HepG2 (cell line): ENCODE data around the gene BIRC6. TPM values are rescaled to one million over a fixed set of nuclear protein-coding genes. Genes with fewer than 3 reads are reported as not detected.

Experiments
- ARID3A ChIP-seq: IDR thresholded peaks from 2 replicates; pipeline ENCODE4 v1.6.1; 2012; ENCODE audit warnings: low read depth, low read length, improper control_type of control experiment
- IKZF4 ChIP-seq: sonication (generic); formaldehyde crosslinking; IDR thresholded peaks from 2 replicates; pipeline ENCODE4 v1.5.1; 2020; ENCODE audit warnings: borderline replicate concordance, mild to moderate bottlenecking, low read depth, missing genetic modification reagents; ENCODE audit errors: not compliant biosample characterization
- IRX3 ChIP-seq: sonication (generic); formaldehyde crosslinking; IDR thresholded peaks from 2 replicates; pipeline ENCODE4 v1.8.1; 2023; ENCODE audit warnings: mild to moderate bottlenecking, low read depth, missing genetic modification reagents, borderline replicate concordance
- JUND ChIP-seq: sonication (generic); formaldehyde crosslinking; IDR thresholded peaks from 2 replicates; pipeline ENCODE4 v1.8.0; 2022; ENCODE audit warnings: mild to moderate bottlenecking, missing genetic modification reagents
- KAT2B ChIP-seq: fragments of 150-350 bp; IDR thresholded peaks from 2 replicates; pipeline ENCODE4 v1.6.1; 2014; ENCODE audit warnings: low read depth, low read length, borderline replicate concordance
- PATZ1 ChIP-seq: sonication (generic); formaldehyde crosslinking; IDR thresholded peaks from 2 replicates; pipeline ENCODE4 v1.4.0; 2020; ENCODE audit warnings: missing genetic modification reagents
- POLR2G ChIP-seq: fragments of 200-400 bp; formaldehyde crosslinking; IDR thresholded peaks from 2 replicates; pipeline ENCODE4 v1.6.1; 2018; ENCODE audit warnings: mild to moderate bottlenecking, low read depth, low read length, moderate library complexity
- RERE ChIP-seq: IDR thresholded peaks from 2 replicates; pipeline ENCODE4 v1.6.1; 2016; ENCODE audit warnings: low read depth, missing genetic modification reagents, missing compliant biosample characterization
- SCMH1 ChIP-seq: sonication (generic); formaldehyde crosslinking; IDR thresholded peaks from 2 replicates; pipeline ENCODE4 v1.9.0; 2021; ENCODE audit warnings: missing genetic modification reagents, mild to moderate bottlenecking, borderline replicate concordance
- SKI ChIP-seq: fragments of 450-650 bp; IDR thresholded peaks from one replicate; pipeline ENCODE4 v1.6.1; 2018; ENCODE audit warnings: mild to moderate bottlenecking; ENCODE audit not compliant: partially characterized antibody
- SP2 ChIP-seq: sonication (generic); formaldehyde crosslinking; IDR thresholded peaks from 2 replicates; pipeline ENCODE4 v1.5.1; 2020; ENCODE audit warnings: mild to moderate bottlenecking, missing genetic modification reagents
- STAG1 ChIP-seq: sonication (generic); formaldehyde crosslinking; IDR thresholded peaks from 2 replicates; pipeline ENCODE4 v1.4.0; 2020; ENCODE audit warnings: missing genetic modification reagents
- TP53 ChIP-seq: sonication (generic); formaldehyde crosslinking; conservative IDR thresholded peaks from 2 replicates; pipeline ENCODE4 v1.4.0; 2020; ENCODE audit warnings: missing genetic modification reagents
- ZFP37 ChIP-seq: sonication (generic); formaldehyde crosslinking; IDR thresholded peaks from 2 replicates; pipeline ENCODE4 v1.4.0; 2020; ENCODE audit warnings: missing genetic modification reagents, borderline replicate concordance
- ZFP91 ChIP-seq: sonication (generic); formaldehyde crosslinking; IDR thresholded peaks from 2 replicates; pipeline ENCODE4 v1.9.0; 2022; ENCODE audit warnings: missing genetic modification reagents, mild to moderate bottlenecking, borderline replicate concordance
- ZMAT5 ChIP-seq: sonication (generic); formaldehyde crosslinking; IDR thresholded peaks from 2 replicates; pipeline ENCODE4 v1.5.0; 2020; ENCODE audit warnings: mild to moderate bottlenecking, low read depth, missing genetic modification reagents, borderline replicate concordance
- ZNF331 ChIP-seq: sonication (generic); formaldehyde crosslinking; IDR thresholded peaks from 2 replicates; pipeline ENCODE4 v1.4.0; 2020; ENCODE audit warnings: missing genetic modification reagents
- ZNF772 ChIP-seq: sonication (generic); formaldehyde crosslinking; IDR thresholded peaks from 2 replicates; pipeline ENCODE4 v1.5.0; 2020; ENCODE audit warnings: mild to moderate bottlenecking, missing genetic modification reagents
- ZNF782 ChIP-seq: sonication (generic); formaldehyde crosslinking; IDR thresholded peaks from 2 replicates; pipeline ENCODE4 v1.4.0; 2020; ENCODE audit warnings: missing genetic modification reagents, mild to moderate bottlenecking, borderline replicate concordance
- polyA plus RNA-seq, 8 experiments: library from polyadenylated mRNA; depleted of rRNA in 3 of 8; stranded (reverse) in 7 of 8; unstranded in 1 of 8; fragments of >200 nt; fragmentation: Illumina TruSeq in 4 of 8; extraction: Trizol in 4 of 8; gene quantifications; 2 replicates each; pipeline versions ENCODE4 v1.2.1 to v1.2.3, GENCODE V29; 2011 to 2016; ENCODE audit warnings: low read depth in 4 of 8, missing spikeins in 1 of 8, mixed read lengths in 1 of 8; ENCODE audit not compliant: insufficient read depth in 1 of 8
- total RNA-seq, 5 experiments: library from RNA; depleted of rRNA; stranded (reverse); fragments of >200 nt; fragmentation: Illumina TruSeq; extraction: Trizol; gene quantifications; 2 replicates each; pipeline ENCODE4 v1.2.3, GENCODE V29; 2016; ENCODE audit warnings: low read depth in 1 of 5

The BIRC6 gene
- total and polyA plus RNA-seq, 2 of the 13 experiments (the other 11 are each of a cell fraction or from before 2014, with no cell fraction given), result 65.6 to 120 TPM

GRCh38 chr2:32442020-32442467 lies 85.2 kb downstream of the BIRC6 start (continued):
- peak; percentile 94 for TF ChIP-seq ARID3A
- no peak for TF ChIP-seq ZNF772 (CRISPR knock-in tag)
- peak; percentile 51; the same call in 1 of the 2 replicates for TF ChIP-seq ZNF331
- TF ChIP-seq STAG1 (CRISPR knock-in tag), result 0 out of 2 replicates have a peak, but pooled peaks have one; percentile 8
- TF ChIP-seq POLR2G, result peak; percentile 50
- TF ChIP-seq IKZF4 (CRISPR knock-in tag), result no peak
- no peak for TF ChIP-seq KAT2B
- TF ChIP-seq SKI, result no peak
- no peak for TF ChIP-seq IRX3
- TF ChIP-seq ZFP37, result no peak
- TF ChIP-seq TP53 (CRISPR knock-in tag), result no peak
- no peak for TF ChIP-seq PATZ1
- no peak for TF ChIP-seq JUND (CRISPR knock-in tag)
- no peak for TF ChIP-seq RERE (CRISPR knock-in tag)
- no peak for TF ChIP-seq SCMH1 (CRISPR knock-in tag)
- no peak for TF ChIP-seq ZFP91
- TF ChIP-seq ZNF782 (CRISPR knock-in tag), result no peak
- no peak for TF ChIP-seq SP2
- no peak for TF ChIP-seq ZMAT5
